ENCODE measurements around the gene GUK1.

- TF ChIP-seq POLR2A (IDR thresholded peaks at IDR 0.05) (no peak), CTCF (IDR thresholded peaks at IDR 0.05) (no peak)
Observed at GRCh38 chr1:228154670-228155571, 14.8 kb downstream of the GUK1 start.

Data from vagina (tissue), 2 donors.